PFSK-1 (cell line): ENCODE measurements around the gene CST9.

ENCODE experiments used
- FOXP2 ChIP-seq: optimal IDR thresholded peaks from 2 replicates; pipeline ENCODE3; 2011; ENCODE audit warnings: borderline replicate concordance, control low read depth, inconsistent platforms; ENCODE audit not compliant: insufficient read depth; ENCODE audit errors: extremely low read length, extremely low read depth
- POLR2AphosphoS5 ChIP-seq: IDR thresholded peaks from 2 replicates; pipeline ENCODE4 v1.6.1; 2012; ENCODE audit warnings: low read depth, mild to moderate bottlenecking, control low read depth, low read length, moderate library complexity
- SIN3A ChIP-seq: IDR thresholded peaks from 2 replicates; pipeline ENCODE4 v1.6.1; 2012; ENCODE audit warnings: mild to moderate bottlenecking, low read length, moderate library complexity, borderline replicate concordance; ENCODE audit not compliant: insufficient read depth
- TAF1 ChIP-seq: IDR thresholded peaks from 2 replicates; pipeline ENCODE4 v1.6.1; 2012; ENCODE audit warnings: low read length, control low read depth, borderline replicate concordance; ENCODE audit not compliant: insufficient read depth
- TF ChIP-seq, protein P1 (sequence below), 2 experiments: IDR thresholded peaks; 2 replicates each; pipeline versions ENCODE4 v1.6.1 to v1.8.0; 2011 to 2012; ENCODE audit warnings: low read depth in 2 of 2, low read length in 2 of 2, control low read depth in 1 of 2, inconsistent platforms in 1 of 2, mild to moderate bottlenecking in 1 of 2, moderate library complexity in 1 of 2; ENCODE audit not compliant: insufficient read depth in 1 of 2

CST9 gene

DNA sequence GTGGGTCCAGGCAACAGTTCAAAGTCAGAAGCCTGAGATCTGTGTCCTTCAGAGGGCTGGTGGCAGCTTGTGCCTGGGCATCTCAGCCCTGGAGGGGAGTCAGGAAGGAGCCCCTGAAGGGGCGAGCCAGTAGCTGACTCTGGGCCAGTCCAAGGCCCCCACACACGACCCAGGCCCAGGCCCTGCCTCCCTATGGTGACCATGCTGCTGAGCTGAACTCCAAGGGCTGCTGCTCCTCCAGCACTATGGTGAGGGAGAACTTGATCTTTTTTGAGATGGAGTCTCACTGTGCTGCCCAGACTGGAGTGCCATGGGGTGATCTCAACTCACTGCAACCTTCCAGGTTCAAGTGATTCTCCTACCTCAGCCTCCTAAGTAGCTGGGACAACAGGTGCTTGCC, 47.2 kb upstream of the CST9 start:
- TF ChIP-seq FOXP2, result no peak
- TF ChIP-seq SIN3A, result no peak
- TF ChIP-seq, protein P1, sequence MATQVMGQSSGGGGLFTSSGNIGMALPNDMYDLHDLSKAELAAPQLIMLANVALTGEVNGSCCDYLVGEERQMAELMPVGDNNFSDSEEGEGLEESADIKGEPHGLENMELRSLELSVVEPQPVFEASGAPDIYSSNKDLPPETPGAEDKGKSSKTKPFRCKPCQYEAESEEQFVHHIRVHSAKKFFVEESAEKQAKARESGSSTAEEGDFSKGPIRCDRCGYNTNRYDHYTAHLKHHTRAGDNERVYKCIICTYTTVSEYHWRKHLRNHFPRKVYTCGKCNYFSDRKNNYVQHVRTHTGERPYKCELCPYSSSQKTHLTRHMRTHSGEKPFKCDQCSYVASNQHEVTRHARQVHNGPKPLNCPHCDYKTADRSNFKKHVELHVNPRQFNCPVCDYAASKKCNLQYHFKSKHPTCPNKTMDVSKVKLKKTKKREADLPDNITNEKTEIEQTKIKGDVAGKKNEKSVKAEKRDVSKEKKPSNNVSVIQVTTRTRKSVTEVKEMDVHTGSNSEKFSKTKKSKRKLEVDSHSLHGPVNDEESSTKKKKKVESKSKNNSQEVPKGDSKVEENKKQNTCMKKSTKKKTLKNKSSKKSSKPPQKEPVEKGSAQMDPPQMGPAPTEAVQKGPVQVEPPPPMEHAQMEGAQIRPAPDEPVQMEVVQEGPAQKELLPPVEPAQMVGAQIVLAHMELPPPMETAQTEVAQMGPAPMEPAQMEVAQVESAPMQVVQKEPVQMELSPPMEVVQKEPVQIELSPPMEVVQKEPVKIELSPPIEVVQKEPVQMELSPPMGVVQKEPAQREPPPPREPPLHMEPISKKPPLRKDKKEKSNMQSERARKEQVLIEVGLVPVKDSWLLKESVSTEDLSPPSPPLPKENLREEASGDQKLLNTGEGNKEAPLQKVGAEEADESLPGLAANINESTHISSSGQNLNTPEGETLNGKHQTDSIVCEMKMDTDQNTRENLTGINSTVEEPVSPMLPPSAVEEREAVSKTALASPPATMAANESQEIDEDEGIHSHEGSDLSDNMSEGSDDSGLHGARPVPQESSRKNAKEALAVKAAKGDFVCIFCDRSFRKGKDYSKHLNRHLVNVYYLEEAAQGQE (IDR thresholded peaks at IDR 0.05; ENCODE audit: insufficient read depth in 1 of 2, low read depth in 2 of 2, low read length in 2 of 2), result no peak
- TF ChIP-seq POLR2AphosphoS5, result no peak
- TF ChIP-seq TAF1, result no peak

DNA sequence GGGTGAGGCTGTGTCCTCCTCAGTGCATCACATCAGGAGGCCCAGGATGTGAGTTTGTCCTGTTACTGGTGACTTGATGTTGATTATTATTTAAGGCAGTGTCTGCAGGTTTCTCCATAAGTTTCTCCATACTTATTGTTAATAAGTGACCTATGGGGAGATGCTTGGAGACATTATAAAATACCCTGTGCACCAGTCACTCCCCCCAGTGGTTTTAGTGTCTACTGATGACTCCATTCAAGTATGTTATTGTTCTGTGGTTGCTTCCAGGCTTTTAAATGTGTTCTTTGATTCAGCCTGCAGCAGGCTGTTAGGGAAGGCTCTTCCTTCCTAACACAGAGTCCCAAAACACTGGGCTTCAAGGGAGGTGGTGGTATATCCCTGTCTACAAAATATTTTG, 46.7 kb upstream of the CST9 start:
- TF ChIP-seq FOXP2 (no peak), SIN3A (no peak)

DNA sequence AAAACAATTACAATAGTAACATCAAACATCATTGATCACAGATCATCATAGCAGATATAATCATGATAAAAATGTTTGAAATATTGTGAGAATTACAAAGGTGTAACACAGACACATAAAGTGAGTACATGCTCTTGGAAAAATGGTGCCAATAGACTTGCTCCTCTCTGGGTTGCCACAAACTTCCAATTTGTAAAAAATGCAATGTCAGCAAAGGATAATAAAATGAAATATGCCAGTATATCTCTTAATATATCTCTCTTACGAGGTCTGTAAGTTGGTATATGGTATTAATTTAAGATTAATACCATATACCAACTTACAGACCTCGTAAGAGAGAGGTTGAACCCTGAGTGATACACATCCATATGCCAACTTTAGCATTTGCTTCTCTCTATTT, 45.4 kb upstream of the CST9 start:
- no peak for TF ChIP-seq FOXP2

DNA sequence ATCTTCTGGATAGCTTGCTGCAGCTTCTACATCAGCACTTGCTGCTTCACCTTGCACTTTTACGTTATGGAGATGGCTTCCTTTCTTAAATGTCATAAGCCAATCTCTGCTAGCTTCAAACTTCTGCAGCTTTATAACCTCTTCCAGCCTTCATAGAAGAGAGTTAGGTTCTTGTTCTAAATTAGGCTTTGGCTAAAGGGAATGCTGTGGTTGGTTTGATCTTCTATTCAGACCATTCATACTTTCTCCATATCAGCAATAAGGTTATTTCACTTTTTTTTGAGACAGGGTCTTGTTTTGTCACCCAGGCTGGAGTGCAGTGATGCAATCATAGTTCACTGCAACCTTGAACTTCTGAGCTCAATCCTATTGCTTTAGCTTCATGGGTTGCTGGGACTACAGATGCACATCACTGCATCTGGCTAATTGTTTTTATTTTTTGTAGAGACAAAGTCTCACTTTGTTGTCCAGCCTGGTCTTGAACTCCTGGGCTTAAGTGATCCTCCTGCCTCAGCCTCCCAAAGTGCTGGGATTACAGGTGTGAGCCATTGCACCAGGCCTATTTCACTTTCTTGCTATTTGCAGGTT, 44.2 kb upstream of the CST9 start:
- TF ChIP-seq SIN3A (no peak), FOXP2 (no peak), POLR2AphosphoS5 (no peak), TAF1 (no peak)
- TF ChIP-seq, protein P1 (IDR thresholded peaks at IDR 0.05; ENCODE audit: insufficient read depth in 1 of 2, low read depth in 2 of 2, low read length in 2 of 2), result no peak

DNA sequence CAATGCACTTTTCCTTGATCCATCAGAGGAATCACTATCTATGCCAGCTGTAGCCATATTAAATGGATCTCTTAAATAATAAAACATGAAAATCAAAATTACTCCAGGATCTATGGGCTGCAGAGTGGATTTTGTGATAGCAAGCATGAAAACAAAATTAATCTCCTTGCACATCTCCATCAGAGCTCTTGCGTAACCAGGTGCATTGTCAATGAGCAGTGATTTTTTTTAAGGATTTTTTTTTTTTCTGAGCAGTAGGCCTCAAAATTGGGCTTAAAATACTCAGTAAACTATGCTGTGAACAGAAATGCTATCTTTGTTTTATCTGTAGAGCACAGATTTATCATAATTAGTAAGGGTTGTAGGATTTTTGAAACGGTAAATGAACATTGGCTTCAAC, 43.5 kb upstream of the CST9 start:
- TF ChIP-seq FOXP2 (no peak), TAF1 (no peak), POLR2AphosphoS5 (no peak), SIN3A (no peak)
- TF ChIP-seq, protein P1 (IDR thresholded peaks at IDR 0.05; ENCODE audit: insufficient read depth in 1 of 2, low read depth in 2 of 2, low read length in 2 of 2), result no peak

DNA sequence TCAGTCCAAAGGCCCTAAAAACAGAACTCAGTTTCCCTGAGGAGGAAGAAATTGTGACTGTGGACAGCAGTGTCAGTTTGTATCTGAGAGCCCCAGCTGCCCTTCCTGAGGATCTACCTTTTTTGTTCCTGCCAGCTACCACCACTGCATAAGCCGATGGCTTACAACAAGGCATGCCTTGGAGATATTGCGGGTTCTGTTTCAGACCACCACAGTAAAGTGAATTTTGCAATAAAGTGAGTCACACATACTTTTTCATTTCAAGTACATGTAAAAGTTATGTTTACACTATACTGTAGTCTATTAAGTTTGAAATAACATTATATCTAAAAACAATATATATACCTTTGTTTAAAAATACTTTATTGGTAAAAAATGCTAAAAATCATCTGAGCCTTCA, 41.6 kb upstream of the CST9 start:
- TF ChIP-seq TAF1, result no peak
- TF ChIP-seq, protein P1 (IDR thresholded peaks at IDR 0.05; ENCODE audit: insufficient read depth in 1 of 2, low read depth in 2 of 2, low read length in 2 of 2), result no peak
